Aorta (tissue), 5 donors: Measurements from ENCODE around the gene CDKL1. TPM values are rescaled to one million over a fixed set of nuclear protein-coding genes. Genes with fewer than 3 reads are reported as not detected.

Experiments used
- ATAC-seq: fragments of 200-7000 bp; cut with Tn5 transposase; one replicate; pipeline ENCODE4 v1.9.1; 2022; ENCODE audit warnings: moderate library complexity; ENCODE audit not compliant: low FRiP score
- DNase-seq, 2 donors: peaks; one replicate each; pipeline ENCODE4 v3.0.0-alpha.2; 2020
- H3K27ac ChIP-seq, 2 donors: one replicate each; pipeline ENCODE4 v1.5.1; 2013; ENCODE audit warnings: low read length in 2 of 2, mild to moderate bottlenecking in 2 of 2, moderate library complexity in 2 of 2, control low read depth in 1 of 2, inconsistent platforms in 1 of 2, low read depth in 1 of 2
- H3K27me3 ChIP-seq, 2 donors: one replicate each; pipeline ENCODE4 v1.6.1; 2013; ENCODE audit warnings: control low read depth in 1 of 2, low read length in 1 of 2, mild to moderate bottlenecking in 1 of 2, moderate library complexity in 1 of 2; ENCODE audit not compliant: insufficient read depth in 2 of 2, control insufficient read depth in 1 of 2
- H3K36me3 ChIP-seq, 2 donors: one replicate each; pipeline ENCODE4 v1.6.1; 2013; ENCODE audit warnings: control low read depth in 1 of 2, low read length in 1 of 2, mild to moderate bottlenecking in 1 of 2; ENCODE audit not compliant: insufficient read depth in 2 of 2, control insufficient read depth in 1 of 2
- H3K4me1 ChIP-seq, 2 donors: one replicate each; pipeline ENCODE4 v1.6.1; 2013; ENCODE audit warnings: low read length in 2 of 2, control low read depth in 1 of 2, mild to moderate bottlenecking in 1 of 2, moderate library complexity in 1 of 2; ENCODE audit not compliant: insufficient read depth in 2 of 2, control insufficient read depth in 1 of 2
- H3K4me3 ChIP-seq, 2 donors: one replicate each; pipeline ENCODE4 v1.5.1; 2013; ENCODE audit warnings: low read length in 2 of 2, control low read depth in 1 of 2, mild to moderate bottlenecking in 1 of 2
- H3K9me3 ChIP-seq: one replicate; pipeline ENCODE4 v1.6.1; 2013; ENCODE audit warnings: mild to moderate bottlenecking, low read length; ENCODE audit not compliant: control insufficient read depth
- WGBS, 2 donors: extraction: QIAGEN DNeasy Blood & Tissue Kit; methylation state at CpG; one replicate each; pipeline ENCODE4 v1.1.7; 2013; 5-methylcytosine and 5-hydroxymethylcytosine counted together
- intact Hi-C, 2 donors: fragments of 100-400 bp; cut with DNase I; formaldehyde crosslinking; loops; one replicate each; pipeline versions ENCODE4 v1.14.2 to v1.15.0; 2022
- polyA plus RNA-seq, 2 donors: library from polyadenylated mRNA; stranded (reverse); fragments of 200-250 nt; gene quantifications; one replicate each; pipeline ENCODE4 v1.2.3, GENCODE V29; 2013
- total RNA-seq, 2 donors: library from RNA; stranded (reverse); fragmentation: NEBNext Ultra II Directional; extraction: Animal tissue kit (Norgen Biotek cat#: 25700); gene quantifications; one replicate each; pipeline ENCODE4 v1.2.1, GENCODE V29; 2021
- donor health status: healthy with polysubstance abuse.
- donor health status: Bipolar disorder and iron deficiency.
- donor health status: DM: no; HTN: no; CAD: no.
- donor health status: DM: no; HTN: no; CAD: no.
- donor health status: DM: yes; HTN: yes; CAD: no.

CDKL1 gene
- total and polyA plus RNA-seq, 4 donors, result 1.6 to 9.7 (median 5.4) TPM

DNA sequence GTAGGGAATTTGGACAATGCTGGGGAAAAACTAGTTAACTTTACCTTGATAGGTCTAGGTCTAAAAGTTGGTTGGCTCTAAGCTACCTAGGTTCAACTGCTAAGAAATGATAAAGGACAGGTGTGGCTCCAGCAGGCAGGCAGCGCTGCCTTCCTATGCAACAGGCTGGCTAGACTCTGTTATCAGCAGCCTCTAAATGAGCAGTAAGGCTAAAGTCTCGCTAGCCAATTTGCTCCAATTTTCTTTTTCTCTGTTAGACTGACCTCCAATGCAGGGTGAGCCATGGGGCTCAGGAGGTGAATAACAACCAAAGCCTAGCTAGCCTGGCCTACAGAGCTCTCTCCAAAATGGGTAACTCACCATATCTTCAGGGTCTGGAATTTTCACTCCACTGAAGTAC lies 58.1 kb downstream of the CDKL1 start:
- DNase-seq, result no peak
- H3K9me3 ChIP-seq, result no peaks in the 10 kb centered on the region
- no peaks in the 10 kb centered on the region for H3K4me1 ChIP-seq
- H3K36me3 ChIP-seq, result no peaks in the 10 kb centered on the region
- WGBS, 2 donors, result 98% methylated on average over 2 of the region's 2 CpGs
- no peak overlapping the region for H3K4me3 ChIP-seq
- intact Hi-C loops, result no loop called here
- no peaks in the 10 kb centered on the region for H3K27me3 ChIP-seq
- H3K27ac ChIP-seq, result no peak overlapping the region
- ATAC-seq, result no peak

DNA sequence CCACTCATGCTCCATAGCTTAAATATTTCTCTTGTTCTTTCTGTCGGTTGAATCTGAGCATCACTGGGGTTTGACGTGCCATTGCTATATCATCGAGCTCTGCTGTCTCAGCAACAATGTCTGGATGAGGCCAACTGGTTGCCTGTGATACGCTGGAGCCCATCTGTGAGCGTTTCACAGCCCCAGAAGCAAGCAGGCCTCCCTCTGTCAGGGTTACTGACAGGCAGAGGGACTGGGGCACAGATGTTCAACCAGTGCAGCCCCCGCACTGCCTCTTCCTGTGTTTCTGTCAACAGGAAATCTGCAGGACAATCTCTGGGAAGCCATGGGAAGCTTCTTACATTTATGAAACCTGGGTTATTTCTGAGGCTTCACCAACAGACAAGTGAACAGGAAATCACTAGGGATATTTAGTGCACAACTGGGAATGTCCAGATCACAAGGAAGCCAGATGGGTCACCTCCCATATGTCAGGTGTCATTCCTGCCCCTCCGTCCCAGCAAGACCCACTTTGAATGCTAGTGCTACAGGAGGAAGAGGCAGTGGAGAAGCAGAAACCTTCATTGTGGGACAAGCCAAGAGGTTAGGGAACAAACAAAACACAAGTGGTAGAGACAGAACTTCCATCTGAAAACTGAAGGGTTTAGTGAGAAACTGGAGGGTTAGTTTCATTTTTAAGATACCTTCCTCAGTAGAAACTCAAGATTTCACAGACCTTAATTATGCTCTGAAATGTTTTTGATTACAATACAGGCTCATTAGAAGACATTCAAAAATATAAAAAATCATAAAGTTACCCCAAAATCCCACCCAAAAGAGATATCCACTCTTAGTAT lies 60.5 kb downstream of the CDKL1 start:
- intact Hi-C loops, result no loop called here
- no peak overlapping the region for H3K4me3 ChIP-seq
- no peaks in the 10 kb centered on the region for H3K9me3 ChIP-seq
- no peak for ATAC-seq
- H3K4me1 ChIP-seq, result no peaks in the 10 kb centered on the region
- no peak for DNase-seq
- no peaks in the 10 kb centered on the region for H3K27me3 ChIP-seq
- 64 to 67% methylated on average over 7 of the region's 7 CpGs for WGBS, 2 donors
- no peaks in the 10 kb centered on the region for H3K36me3 ChIP-seq
- no peak overlapping the region for H3K27ac ChIP-seq

DNA sequence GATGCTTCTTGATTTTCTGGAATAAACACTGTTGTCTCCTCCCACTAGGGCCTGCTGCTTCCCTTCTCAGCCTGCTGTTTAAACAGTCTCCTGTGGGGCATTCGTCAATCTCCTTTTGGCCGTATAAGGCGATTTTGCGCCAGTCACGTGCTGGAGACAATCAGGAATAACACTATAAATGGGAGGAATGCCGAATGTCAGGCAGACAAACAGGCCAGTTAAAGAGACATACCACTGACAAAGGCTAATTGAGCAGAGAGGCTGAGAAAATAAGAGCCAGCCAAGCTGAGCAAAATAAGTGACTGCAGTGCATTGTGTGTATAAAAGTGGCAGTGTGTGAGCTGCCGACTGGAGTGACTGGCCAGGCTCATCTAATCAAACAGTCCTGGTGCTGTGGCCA lies 61.3 kb downstream of the CDKL1 start:
- H3K4me1 ChIP-seq, result no peaks in the 10 kb centered on the region
- H3K27ac ChIP-seq, result no peak overlapping the region
- no peaks in the 10 kb centered on the region for H3K27me3 ChIP-seq
- H3K36me3 ChIP-seq, result no peaks in the 10 kb centered on the region
- DNase-seq, result no peak
- peak; percentile 67 for ATAC-seq
- H3K4me3 ChIP-seq, result no peak overlapping the region
- no peaks in the 10 kb centered on the region for H3K9me3 ChIP-seq
- WGBS, 2 donors, result 17 to 26% methylated on average over 7 of the region's 7 CpGs
- intact Hi-C loops, result no loop called here

DNA sequence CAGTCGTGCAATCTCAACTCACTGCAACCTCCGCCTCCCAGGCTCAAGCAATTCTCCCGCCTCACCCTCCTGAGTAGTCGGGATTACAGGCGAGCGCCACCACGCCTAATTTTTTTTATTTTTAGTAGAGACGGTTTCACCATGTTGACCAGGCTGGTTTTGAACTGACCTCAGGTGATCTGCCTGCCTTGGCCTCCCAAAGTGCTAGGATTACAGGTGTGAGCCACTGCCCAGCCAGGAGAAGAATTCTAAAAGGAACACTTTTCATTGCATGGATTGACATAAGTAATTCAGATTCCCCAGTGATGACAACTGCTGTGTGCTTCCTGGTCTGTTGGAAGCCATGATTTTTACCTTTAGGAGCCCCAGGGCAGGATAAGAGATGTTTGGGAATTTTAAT lies 62.5 kb downstream of the CDKL1 start:
- Histone ChIP-seq H3K4me3 (no peak overlapping the region), H3K27ac (no peak overlapping the region), H3K9me3 (no peaks in the 10 kb centered on the region), H3K27me3 (no peaks in the 10 kb centered on the region), H3K4me1 (no peaks in the 10 kb centered on the region), H3K36me3 (no peaks in the 10 kb centered on the region)
- WGBS, 2 donors, result 97 to 98% methylated on average over 8 of the region's 8 CpGs
- DNase-seq (no peak), ATAC-seq (no peak)
- intact Hi-C loops, result no loop called here

DNA sequence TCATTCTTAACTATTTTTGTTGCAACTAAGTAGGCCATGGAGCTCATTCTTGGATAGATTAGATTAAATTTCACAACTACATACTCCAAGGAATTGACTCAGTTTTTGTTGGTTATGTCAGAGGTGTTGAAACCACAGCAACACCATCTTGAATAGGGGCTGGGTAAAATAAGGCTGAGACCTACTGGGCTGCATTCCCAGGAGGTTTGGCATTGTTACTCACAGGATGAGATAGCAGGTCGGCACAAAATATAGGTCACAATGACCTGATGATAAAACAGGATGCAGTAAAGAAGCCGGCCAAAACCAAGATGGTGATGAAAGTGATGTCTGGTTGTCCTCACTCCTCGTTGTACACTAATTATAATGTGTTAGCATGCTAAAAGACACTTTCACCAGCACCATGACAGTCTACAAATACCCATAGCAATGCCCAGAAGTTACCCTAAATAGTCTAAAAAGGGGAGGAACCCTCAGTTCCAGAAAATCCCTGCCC lies 63.6 kb downstream of the CDKL1 start:
- Histone ChIP-seq H3K9me3 (no peaks in the 10 kb centered on the region), H3K36me3 (no peaks in the 10 kb centered on the region), H3K4me1 (no peaks in the 10 kb centered on the region), H3K27ac (no peak overlapping the region), H3K4me3 (no peak overlapping the region), H3K27me3 (no peaks in the 10 kb centered on the region)
- DNase-seq (no peak), ATAC-seq (peak; percentile 31)
- WGBS, 2 donors, result 50 to 52% methylated on average over 3 of the region's 3 CpGs
- intact Hi-C loops, result no loop called here

DNA sequence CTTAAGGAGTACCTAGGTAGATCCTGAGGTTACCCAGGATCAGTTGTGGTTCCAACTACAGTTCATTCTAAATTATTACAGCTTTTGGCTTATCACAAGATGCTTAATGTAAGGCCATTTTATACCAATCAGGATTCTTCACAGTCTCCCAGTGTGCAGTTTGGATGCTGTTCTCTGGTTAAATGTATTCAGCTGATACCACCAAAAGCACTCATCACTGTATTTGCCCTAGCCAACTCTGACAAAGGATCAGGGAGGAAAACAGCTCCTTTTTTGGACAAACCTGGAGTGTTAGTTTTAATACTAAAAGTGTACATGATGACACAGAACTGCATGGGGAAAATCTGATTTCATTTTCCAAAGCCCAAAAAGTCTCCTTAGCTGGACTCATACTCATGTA lies 65.1 kb downstream of the CDKL1 start:
- no peaks in the 10 kb centered on the region for H3K9me3 ChIP-seq
- no peak overlapping the region for H3K4me3 ChIP-seq
- H3K4me1 ChIP-seq, result no peaks in the 10 kb centered on the region
- H3K27me3 ChIP-seq, result no peaks in the 10 kb centered on the region
- no peaks in the 10 kb centered on the region for H3K36me3 ChIP-seq
- no peak overlapping the region for H3K27ac ChIP-seq
- intact Hi-C loops, result no loop called here
- ATAC-seq (no peak), DNase-seq (no peak)

DNA sequence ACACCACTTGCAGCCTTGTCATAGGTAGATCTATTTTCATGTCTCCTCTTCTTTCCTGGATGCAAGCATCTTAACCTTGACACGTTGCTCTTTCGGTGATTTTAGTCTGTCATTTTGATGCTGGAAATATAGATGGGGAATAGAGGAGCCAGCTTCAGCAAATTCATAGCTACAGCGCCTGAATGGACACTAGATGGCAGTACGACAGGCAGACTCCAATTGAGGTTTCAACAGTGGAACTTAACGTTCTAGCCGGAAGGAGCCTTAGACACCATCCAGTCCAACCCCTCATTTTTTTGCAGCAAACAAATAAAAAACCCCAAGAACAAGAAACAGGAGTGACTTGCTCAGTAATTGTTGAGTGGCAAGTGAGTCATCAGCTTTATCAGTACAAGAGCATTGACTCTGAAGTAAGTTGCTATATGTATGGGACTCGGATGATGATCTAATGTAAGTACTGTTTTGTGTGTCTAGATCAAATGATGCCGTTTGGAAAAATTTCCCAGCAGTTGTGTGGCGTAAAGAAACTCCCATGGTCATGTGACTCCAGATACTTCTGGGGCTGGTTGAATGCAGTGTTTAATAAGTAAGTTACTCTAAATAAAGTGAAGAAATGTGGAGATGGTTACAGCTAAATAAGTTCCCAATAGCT lies 75.5 kb downstream of the CDKL1 start:
- Histone ChIP-seq H3K27ac (peak overlapping the region; percentile 57 to 68), H3K27me3 (no peaks in the 10 kb centered on the region), H3K9me3 (no peaks in the 10 kb centered on the region), H3K4me1 (no peaks in the 10 kb centered on the region), H3K4me3 (peak overlapping the region; percentile 14 to 82), H3K36me3 (no peaks in the 10 kb centered on the region)
- ATAC-seq, result peak; percentile 97
- 1% methylated on average over 9 of the region's 9 CpGs for WGBS, 2 donors
- peak in 1 of 2 donors; percentile 64 for DNase-seq
- intact Hi-C loops, result loop anchor here (1.0 kb wide), 1 partner anchor 211 kb away; the partner anchor contains the start of gene MAP4K5 (in 2 of the 2)

DNA sequence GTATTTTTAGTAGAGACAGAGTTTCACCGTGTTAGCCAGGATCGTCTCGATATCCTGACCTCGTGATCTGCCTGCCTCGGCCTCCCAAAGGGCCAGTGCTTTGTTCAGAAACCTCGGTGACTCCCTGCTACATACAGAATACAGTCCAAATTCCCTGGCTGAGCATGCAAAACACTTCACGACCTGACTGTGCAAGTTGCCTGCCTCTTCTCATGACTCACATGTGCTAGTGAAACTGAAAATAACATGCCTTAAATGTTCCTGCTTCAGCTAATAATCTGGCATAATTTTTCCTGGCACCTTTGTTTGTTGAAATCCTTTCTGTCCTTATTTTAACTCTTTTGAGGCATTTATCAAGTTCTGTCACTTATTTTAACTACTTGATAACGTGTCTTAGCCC lies 76.4 kb downstream of the CDKL1 start:
- Histone ChIP-seq H3K27me3 (no peaks in the 10 kb centered on the region), H3K27ac (peak overlapping the region; percentile 36 to 57), H3K4me3 (no peak overlapping the region), H3K9me3 (no peaks in the 10 kb centered on the region), H3K4me1 (no peaks in the 10 kb centered on the region), H3K36me3 (no peaks in the 10 kb centered on the region)
- ATAC-seq (peak; percentile 67), DNase-seq (no peak)
- WGBS, 2 donors, result 43 to 49% methylated on average over 8 of the region's 8 CpGs
- intact Hi-C loops, result no loop called here

DNA sequence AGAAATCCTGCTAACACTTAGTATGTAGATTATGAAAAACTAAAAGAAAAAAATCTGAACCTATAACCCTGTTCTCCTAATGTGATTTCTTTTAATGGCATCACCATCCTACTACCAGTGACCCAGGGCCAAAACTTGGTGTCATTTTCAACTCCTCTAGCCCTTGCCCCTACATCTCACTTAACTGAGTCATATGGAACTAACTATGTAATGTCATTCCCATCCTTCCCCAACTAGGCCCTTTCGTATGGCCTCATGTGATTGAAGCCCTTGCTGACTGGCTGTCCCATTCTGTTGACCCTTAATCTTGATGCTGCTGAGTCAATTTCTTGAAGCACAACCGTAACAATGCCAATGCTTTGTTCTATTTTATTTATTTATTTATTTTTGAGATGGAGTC lies 77.0 kb downstream of the CDKL1 start:
- H3K9me3 ChIP-seq, result no peaks in the 10 kb centered on the region
- no peaks in the 10 kb centered on the region for H3K27me3 ChIP-seq
- peak overlapping the region in 1 of 2 donors; percentile 17 for H3K27ac ChIP-seq
- intact Hi-C loops, result no loop called here
- H3K4me1 ChIP-seq, result no peaks in the 10 kb centered on the region
- H3K4me3 ChIP-seq, result no peak overlapping the region
- no peaks in the 10 kb centered on the region for H3K36me3 ChIP-seq
- WGBS, 2 donors, result 87 to 97% methylated on average over 2 of the region's 2 CpGs
- no peak for ATAC-seq
- no peak for DNase-seq
